ENCODE results near the gene OSBPL2. TPM values are rescaled to one million over a fixed set of nuclear protein-coding genes. Genes with fewer than 3 reads are reported as not detected.

OSBPL2 gene
- total RNA-seq, 2 experiments from 2014 or later: 17.2 to 40.0 TPM

DNA sequence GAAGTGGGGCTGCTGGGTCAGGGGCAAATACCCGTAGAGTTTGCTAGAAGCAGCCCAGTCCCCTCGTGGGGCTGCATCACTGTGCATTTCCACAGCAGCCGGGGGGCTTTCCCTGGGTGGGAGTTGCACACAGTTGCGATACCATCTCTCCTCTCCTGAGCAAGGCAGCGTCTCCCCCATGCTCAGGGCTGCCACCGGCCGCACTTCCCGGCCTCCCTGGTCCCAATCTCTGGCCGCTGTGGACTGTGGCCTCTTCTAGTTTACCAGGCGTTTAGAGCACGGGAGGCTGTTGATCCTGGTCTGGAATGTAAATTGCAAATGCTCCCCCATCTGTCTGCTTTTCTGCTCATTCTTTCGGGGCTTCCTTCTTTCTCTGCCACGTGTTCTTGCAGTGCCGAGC, 31.1 kb downstream of the OSBPL2 start:
- Histone ChIP-seq H3K79me2 (ENCODE audit: insufficient read depth, low read depth, low read length) (no peaks in the 10 kb centered on the region), H3K9me3 (ENCODE audit: low read length) (no peaks in the 10 kb centered on the region), H3K27ac (ENCODE audit: low read depth, low read length, poor library complexity, severe bottlenecking) (no peak overlapping the region), H3K4me3 (ENCODE audit: low read depth, low read length, poor library complexity, severe bottlenecking) (no peak overlapping the region), H4K20me1 (ENCODE audit: insufficient read depth, low read length) (no peaks in the 10 kb centered on the region), H3K4me2 (ENCODE audit: low read length) (no peak overlapping the region), H3K36me3 (ENCODE audit: insufficient read depth, low read length) (peaks cover 19% of the 10 kb centered on the region; the same call in 1 of the 2 replicates), H3K4me1 (ENCODE audit: insufficient read depth, low read length, poor library complexity, severe bottlenecking) (no peaks in the 10 kb centered on the region), H3K9me2 (ENCODE audit: insufficient read depth, low read length) (no peaks in the 10 kb centered on the region), H2AFZ (ENCODE audit: low read length) (no peak overlapping the region)
- ChIA-PET POLR2A (no interaction called here), CTCF (ENCODE audit: unreplicated experiment) (no interaction called here)
- intact Hi-C loops (cut with micrococcal nuclease; ENCODE audit: unreplicated experiment): no loop called here
- BruUV-seq (replicated peaks): no TSS peak
- TF ChIP-seq, protein P1, sequence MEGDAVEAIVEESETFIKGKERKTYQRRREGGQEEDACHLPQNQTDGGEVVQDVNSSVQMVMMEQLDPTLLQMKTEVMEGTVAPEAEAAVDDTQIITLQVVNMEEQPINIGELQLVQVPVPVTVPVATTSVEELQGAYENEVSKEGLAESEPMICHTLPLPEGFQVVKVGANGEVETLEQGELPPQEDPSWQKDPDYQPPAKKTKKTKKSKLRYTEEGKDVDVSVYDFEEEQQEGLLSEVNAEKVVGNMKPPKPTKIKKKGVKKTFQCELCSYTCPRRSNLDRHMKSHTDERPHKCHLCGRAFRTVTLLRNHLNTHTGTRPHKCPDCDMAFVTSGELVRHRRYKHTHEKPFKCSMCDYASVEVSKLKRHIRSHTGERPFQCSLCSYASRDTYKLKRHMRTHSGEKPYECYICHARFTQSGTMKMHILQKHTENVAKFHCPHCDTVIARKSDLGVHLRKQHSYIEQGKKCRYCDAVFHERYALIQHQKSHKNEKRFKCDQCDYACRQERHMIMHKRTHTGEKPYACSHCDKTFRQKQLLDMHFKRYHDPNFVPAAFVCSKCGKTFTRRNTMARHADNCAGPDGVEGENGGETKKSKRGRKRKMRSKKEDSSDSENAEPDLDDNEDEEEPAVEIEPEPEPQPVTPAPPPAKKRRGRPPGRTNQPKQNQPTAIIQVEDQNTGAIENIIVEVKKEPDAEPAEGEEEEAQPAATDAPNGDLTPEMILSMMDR (conservative IDR thresholded peaks at IDR 0.05; ENCODE audit: low read length): no peak
- no peak for DNase-seq (ENCODE audit: low spot score)

DNA sequence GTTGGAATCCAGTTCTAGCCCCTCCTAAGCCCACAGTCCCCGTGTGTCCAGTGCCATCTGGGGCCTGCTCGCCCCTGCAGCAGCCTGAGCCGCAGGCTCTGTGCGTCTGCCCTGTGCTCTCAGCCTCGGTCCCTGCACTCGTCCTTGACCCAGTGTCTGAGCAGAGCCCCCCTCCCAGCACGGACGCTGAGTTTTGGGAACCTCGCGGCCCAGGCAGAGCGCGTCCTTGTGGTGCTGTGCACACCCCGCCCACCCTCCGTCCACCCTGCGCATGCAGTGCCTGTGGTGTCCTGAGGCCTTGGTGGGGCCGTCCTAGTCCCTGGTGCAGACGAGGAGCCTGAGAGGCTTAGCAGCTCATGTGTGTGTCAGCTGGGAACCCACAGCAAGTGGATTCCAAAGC, 31.6 kb downstream of the OSBPL2 start:
- no TSS peak for BruUV-seq (replicated peaks)
- no peaks in the 10 kb centered on the region for H3K79me2 ChIP-seq (ENCODE audit: insufficient read depth, low read depth, low read length)
- H3K4me3 ChIP-seq (ENCODE audit: low read depth, low read length, poor library complexity, severe bottlenecking): no peak overlapping the region
- TF ChIP-seq, protein P1 (conservative IDR thresholded peaks at IDR 0.05; ENCODE audit: low read length): no peak
- no peak for TF ChIP-seq EZH2phosphoT487 (IDR thresholded peaks at IDR 0.05; ENCODE audit: borderline replicate concordance, low read depth, low read length)
- H3K27ac ChIP-seq (ENCODE audit: low read depth, low read length, poor library complexity, severe bottlenecking): no peak overlapping the region
- no peaks in the 10 kb centered on the region for H3K4me1 ChIP-seq (ENCODE audit: insufficient read depth, low read length, poor library complexity, severe bottlenecking)
- no peak overlapping the region for H3K4me2 ChIP-seq (ENCODE audit: low read length)
- no peaks in the 10 kb centered on the region for H4K20me1 ChIP-seq (ENCODE audit: insufficient read depth, low read length)
- DNase-seq (ENCODE audit: low spot score): no peak
- H3K9me2 ChIP-seq (ENCODE audit: insufficient read depth, low read length): no peaks in the 10 kb centered on the region
- intact Hi-C loops (cut with micrococcal nuclease; ENCODE audit: unreplicated experiment): no loop called here
- POLR2A ChIA-PET: no interaction called here
- CTCF ChIA-PET (ENCODE audit: unreplicated experiment): no interaction called here
- no peaks in the 10 kb centered on the region for H3K9me3 ChIP-seq (ENCODE audit: low read length)
- peaks cover 15% of the 10 kb centered on the region; the same call in 1 of the 2 replicates for H3K36me3 ChIP-seq (ENCODE audit: insufficient read depth, low read length)
- H2AFZ ChIP-seq (ENCODE audit: low read length): no peak overlapping the region

DNA sequence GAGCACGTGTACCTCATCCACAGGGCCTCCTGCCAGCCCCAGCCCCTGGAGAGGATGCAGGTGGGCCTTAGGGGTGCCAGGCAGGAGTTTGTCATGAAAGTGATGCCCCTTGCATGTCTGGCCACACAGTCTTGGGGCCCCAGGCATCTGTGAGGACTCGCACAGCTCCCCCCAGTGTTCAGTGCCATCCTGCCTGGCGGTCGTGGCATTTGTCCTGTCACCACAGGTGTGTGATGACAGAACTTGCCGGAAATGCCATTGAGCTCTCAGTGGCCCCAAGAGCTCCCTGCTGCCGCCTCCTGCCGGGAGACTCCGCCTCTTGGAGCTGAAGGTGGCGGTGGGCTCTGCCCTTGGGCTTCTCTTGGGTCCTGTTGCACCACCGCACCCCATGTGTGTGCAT, 33.9 kb downstream of the OSBPL2 start:
- no peak overlapping the region for H3K27ac ChIP-seq (ENCODE audit: low read depth, low read length, poor library complexity, severe bottlenecking)
- no peaks in the 10 kb centered on the region for H4K20me1 ChIP-seq (ENCODE audit: insufficient read depth, low read length)
- BruUV-seq (replicated peaks): no TSS peak
- DNase-seq (ENCODE audit: low spot score): peak; percentile 4
- H3K36me3 ChIP-seq (ENCODE audit: insufficient read depth, low read length): 0 out of 2 replicates have a peak, but pooled peaks cover 5% of the 10 kb centered on the region
- no peak for TF ChIP-seq EZH2phosphoT487 (IDR thresholded peaks at IDR 0.05; ENCODE audit: borderline replicate concordance, low read depth, low read length)
- TF ChIP-seq, protein P1 (conservative IDR thresholded peaks at IDR 0.05; ENCODE audit: low read length): 0 out of 2 replicates have a peak, but pooled peaks have one; percentile 10
- CTCF ChIA-PET (ENCODE audit: unreplicated experiment): no interaction called here
- no peaks in the 10 kb centered on the region for H3K9me2 ChIP-seq (ENCODE audit: insufficient read depth, low read length)
- H3K4me2 ChIP-seq (ENCODE audit: low read length): no peak overlapping the region
- H3K4me3 ChIP-seq (ENCODE audit: low read depth, low read length, poor library complexity, severe bottlenecking): no peak overlapping the region
- no peaks in the 10 kb centered on the region for H3K9me3 ChIP-seq (ENCODE audit: low read length)
- H3K79me2 ChIP-seq (ENCODE audit: insufficient read depth, low read depth, low read length): no peaks in the 10 kb centered on the region
- intact Hi-C loops (cut with micrococcal nuclease; ENCODE audit: unreplicated experiment): no loop called here
- POLR2A ChIA-PET: no interaction called here
- H3K4me1 ChIP-seq (ENCODE audit: insufficient read depth, low read length, poor library complexity, severe bottlenecking): no peaks in the 10 kb centered on the region
- H2AFZ ChIP-seq (ENCODE audit: low read length): no peak overlapping the region

All from OCI-LY7 (cell line).